HG02852 (cell line): Measurements from ENCODE around the gene KRTAP20-2.

Experiments
- ATAC-seq: cut with Tn5 transposase; IDR thresholded peaks from one replicate; pipeline ENCODE4 v1.9.1; 2021; ENCODE audit warnings: mild to moderate bottlenecking, moderate library complexity; ENCODE audit not compliant: unreplicated experiment

The KRTAP20-2 gene

GRCh38 chr21:30672985-30673650 is 38.1 kb downstream of the KRTAP20-2 start:
- ATAC-seq = no peak

DNA sequence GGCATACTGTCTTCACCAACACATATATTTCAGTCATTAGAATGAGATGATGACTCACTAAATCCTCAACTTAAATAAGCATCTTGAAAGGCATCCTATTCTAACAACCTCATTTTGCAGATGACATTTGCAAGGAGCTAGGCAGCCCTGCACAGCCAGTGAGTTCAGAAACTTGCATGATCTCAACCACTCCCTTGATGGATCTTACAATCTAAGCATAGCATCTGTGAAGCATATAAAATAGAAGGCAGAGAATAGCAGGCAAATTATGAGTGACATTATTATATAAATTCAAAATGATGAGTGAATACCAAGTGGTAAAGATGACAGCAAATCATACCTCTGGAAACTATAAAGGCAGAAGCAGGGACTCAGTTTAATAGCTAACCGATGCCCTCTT is 39.3 kb downstream of the KRTAP20-2 start:
- no peak for ATAC-seq

DNA sequence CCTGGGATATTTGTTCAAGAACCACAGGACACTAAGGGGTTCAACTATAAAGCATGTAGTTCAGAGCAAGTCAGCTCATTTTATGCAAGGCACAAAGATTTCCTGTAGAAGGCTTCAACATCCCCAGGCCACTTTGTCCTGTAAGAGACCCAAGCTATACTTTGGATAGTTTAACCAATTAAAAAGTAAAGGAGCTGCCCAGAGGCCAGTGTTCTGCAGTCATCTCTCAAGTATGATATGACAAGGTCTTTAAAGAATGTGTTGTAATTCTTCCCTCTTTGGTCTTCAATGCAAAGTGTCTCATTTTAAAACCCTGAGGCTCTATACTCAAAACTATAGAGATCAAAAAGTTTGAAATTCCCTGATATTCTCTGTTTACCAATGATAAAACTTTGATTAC is 41.7 kb downstream of the KRTAP20-2 start:
- no peak for ATAC-seq

GRCh38 chr21:30680586-30680985 is 45.6 kb downstream of the KRTAP20-2 start:
- no peak for ATAC-seq

DNA sequence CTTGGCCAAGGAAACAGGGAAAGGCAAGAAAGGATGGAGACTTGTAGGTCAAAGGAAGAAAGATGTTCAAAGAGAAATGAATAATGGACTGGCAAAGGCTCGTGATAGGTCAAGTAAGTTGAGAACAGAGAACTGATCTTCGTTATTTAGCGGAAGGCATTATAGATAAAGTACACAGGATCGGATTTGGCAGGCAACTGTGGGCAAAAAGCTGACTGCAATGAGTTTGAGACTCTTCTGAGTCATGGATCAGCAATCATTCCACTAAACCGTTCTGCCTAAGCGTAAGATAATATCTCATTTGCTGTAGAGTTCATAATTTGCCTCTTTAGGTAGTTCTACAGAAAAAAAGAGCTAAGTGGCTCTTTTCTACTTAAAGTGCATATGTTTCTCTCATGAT is 49.5 kb downstream of the KRTAP20-2 start:
- no peak for ATAC-seq
